Testis (tissue), 3 donors: Measurements from ENCODE around the gene SMARCB1. TPM values are rescaled to one million over a fixed set of nuclear protein-coding genes. Genes with fewer than 3 reads are reported as not detected.

Experiments
- DNase-seq: peaks from one replicate; pipeline ENCODE4 v3.0.0-alpha.2; 2019
- H3K27ac ChIP-seq, 2 donors: fragments of 200-600 bp; sonication (generic); one replicate each; pipeline ENCODE4 v1.5.1; 2019
- H3K27me3 ChIP-seq: fragments of 200-600 bp; sonication (generic); one replicate; pipeline ENCODE4 v1.5.1; 2019
- H3K36me3 ChIP-seq: fragments of 200-600 bp; sonication (generic); one replicate; pipeline ENCODE4 v1.5.1; 2017; ENCODE audit warnings: low read depth; ENCODE audit errors: missing control alignments
- H3K4me1 ChIP-seq: fragments of 200-600 bp; sonication (generic); one replicate; pipeline ENCODE4 v1.5.1; 2019
- H3K4me3 ChIP-seq, 2 donors: fragments of 200-600 bp; sonication (generic); one replicate each; pipeline ENCODE4 v1.5.1; 2017 to 2019
- H3K9me3 ChIP-seq: fragments of 200-600 bp; sonication (generic); one replicate; pipeline ENCODE4 v1.5.1; 2017
- CTCF ChIP-seq, 3 experiments: fragments of 450-650 bp in 2 of 3; fragments of 200-600 bp in 1 of 3; sonication (generic) in 1 of 3; IDR thresholded peaks; one replicate each; pipeline ENCODE4 v1.5.1; 2016 to 2019; ENCODE audit warnings: antibody characterized with exemption in 3 of 3, mild to moderate bottlenecking in 2 of 3, moderate library complexity in 1 of 3
- POLR2A ChIP-seq: fragments of 450-650 bp; IDR thresholded peaks from one replicate; pipeline ENCODE4 v1.6.1; 2017; ENCODE audit warnings: antibody characterized with exemption, mild to moderate bottlenecking, moderate library complexity
- WGBS, 2 donors: methylation state at CpG; one replicate each; pipeline ENCODE4 v1.1.5; 2018; 5-methylcytosine and 5-hydroxymethylcytosine counted together
- intact Hi-C: fragments of 100-400 bp; cut with DNase I; formaldehyde crosslinking; loops from one replicate; pipeline ENCODE4 v1.15.1; 2023; ENCODE audit warnings: low total_unique reads
- polyA plus RNA-seq: library from polyadenylated mRNA; stranded (reverse); fragments of 350-450 nt; fragmentation: Illumina TruSeq; extraction: RNeasy Lipid Tissue Mini Kit (QIAGEN cat#74804); gene quantifications from one replicate; pipeline ENCODE4 v1.2.3, GENCODE V29; 2014; ENCODE audit warnings: low read depth, low replicate concordance; ENCODE audit not compliant: insufficient read depth
- total RNA-seq, 2 donors: library from RNA; depleted of rRNA; stranded (reverse); fragments of >200 nt; gene quantifications; one replicate each; pipeline ENCODE4 v1.2.3, GENCODE V29; 2016

SMARCB1 gene
- total and polyA plus RNA-seq, 3 donors from 2014 or later, result 158 to 165 (median 160) TPM

- Histone ChIP-seq H3K4me1 (no peaks in the 10 kb centered on the region), H3K27ac (no peak overlapping the region), H3K9me3 (no peaks in the 10 kb centered on the region), H3K27me3 (no peaks in the 10 kb centered on the region), H3K4me3 (no peak overlapping the region), H3K36me3 (no peaks in the 10 kb centered on the region)
- 95% methylated on average over 14 of the region's 16 CpGs; no CpG with 5 or more reads in 1 of the 2 donors for WGBS, 2 donors
- no peak for TF ChIP-seq CTCF (IDR thresholded peaks at IDR 0.05)
- no peak for TF ChIP-seq POLR2A
- DNase-seq, result no peak
- intact Hi-C loops, result no loop called here
Measured at GRCh38 chr22:23779083-23779482, 7.7 kb upstream of the SMARCB1 start.

GRCh38 chr22:23779731-23780130, 7.0 kb upstream of the SMARCB1 start:
- Histone ChIP-seq H3K4me3 (no peak overlapping the region), H3K36me3 (no peaks in the 10 kb centered on the region), H3K27ac (no peak overlapping the region), H3K27me3 (no peaks in the 10 kb centered on the region), H3K9me3 (no peaks in the 10 kb centered on the region), H3K4me1 (no peaks in the 10 kb centered on the region)
- intact Hi-C loops, result no loop called here
- WGBS, 2 donors, result 88 to 95% methylated on average over 3 to 5 of the region's 5 CpGs
- no peak for DNase-seq
- TF ChIP-seq POLR2A (no peak), CTCF (IDR thresholded peaks at IDR 0.05) (no peak)

- no peaks in the 10 kb centered on the region for H3K4me1 ChIP-seq
- 92% methylated on average over 20 of the region's 20 CpGs; no CpG with 5 or more reads in 1 of the 2 donors for whole genome bisulfite sequencing, 2 donors
- H3K27ac ChIP-seq, result no peak overlapping the region
- TF ChIP-seq POLR2A (no peak), CTCF (IDR thresholded peaks at IDR 0.05) (no peak)
- H3K9me3 ChIP-seq, result no peaks in the 10 kb centered on the region
- no peaks in the 10 kb centered on the region for H3K36me3 ChIP-seq
- H3K4me3 ChIP-seq, result no peak overlapping the region
- DNase-seq, result no peak
- no peaks in the 10 kb centered on the region for H3K27me3 ChIP-seq
- intact Hi-C loops, result no loop called here
Measured at GRCh38 chr22:23780146-23780748, 6.5 kb upstream of the SMARCB1 start.

- H3K27me3 ChIP-seq, result no peaks in the 10 kb centered on the region
Measured at GRCh38 chr22:23781065-23781464, 5.7 kb upstream of the SMARCB1 start.

More at GRCh38 chr22:23781065-23781464, 5.7 kb upstream of the SMARCB1 start:
- Histone ChIP-seq H3K9me3 (no peaks in the 10 kb centered on the region), H3K4me3 (no peak overlapping the region), H3K4me1 (no peaks in the 10 kb centered on the region), H3K27ac (no peak overlapping the region), H3K36me3 (no peaks in the 10 kb centered on the region)
- no peak for TF ChIP-seq CTCF (IDR thresholded peaks at IDR 0.05)
- WGBS, 2 donors, result 75 to 85% methylated on average over 14 to 15 of the region's 15 CpGs
- DNase-seq, result no peak
- intact Hi-C loops, result no loop called here
